ENCODE measurements around the gene HEPHL1.

The HEPHL1 gene

DNA sequence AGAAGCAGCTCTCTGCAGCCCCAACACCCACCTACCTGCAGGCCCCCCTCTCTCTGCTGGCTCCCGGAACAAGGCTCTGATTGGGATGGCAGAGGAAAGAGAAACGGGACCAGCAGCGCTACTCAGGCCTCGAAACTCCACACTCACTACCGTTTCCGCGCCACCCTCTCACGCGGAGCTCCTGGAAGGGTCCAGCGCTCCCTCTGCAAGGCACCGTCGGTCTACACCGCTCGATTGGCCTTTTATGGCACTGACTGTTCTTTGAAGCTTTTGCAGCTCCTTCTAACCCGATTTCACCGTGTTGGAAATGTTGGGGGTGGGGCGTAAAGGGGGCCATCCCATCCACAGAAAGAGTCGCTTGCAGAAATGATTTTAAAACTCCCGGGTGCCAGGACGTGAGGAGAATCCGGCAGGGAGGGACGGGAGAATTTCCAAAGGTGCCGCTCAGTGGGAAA, 107.2 kb downstream of the HEPHL1 start:
- H3K9ac ChIP-seq (ENCODE audit: low read length), result peak overlapping the region; percentile 83
- H3K9me3 ChIP-seq (ENCODE audit: low read length), result no peaks in the 10 kb centered on the region
- no peaks in the 10 kb centered on the region for H3F3A ChIP-seq (ENCODE audit: insufficient read depth, low read length)
- H3K4me1 ChIP-seq (ENCODE audit: insufficient read depth, low read length, severe bottlenecking), result peaks cover 31% of the 10 kb centered on the region
- no peaks in the 10 kb centered on the region for H3K27me3 ChIP-seq (ENCODE audit: insufficient read depth, low read length)
- no peaks in the 10 kb centered on the region for H3K36me3 ChIP-seq (ENCODE audit: insufficient read depth, low read length)
- no peaks in the 10 kb centered on the region for H4K20me1 ChIP-seq (ENCODE audit: insufficient read depth, low read length)
- H3K9me2 ChIP-seq (ENCODE audit: low read depth, low read length), result no peaks in the 10 kb centered on the region
- H2AFZ ChIP-seq (ENCODE audit: low read length), result peak overlapping the region; percentile 91
- H3K79me2 ChIP-seq (ENCODE audit: insufficient read depth, low read length), result 0 out of 2 replicates have a peak, but pooled peaks cover 3% of the 10 kb centered on the region
- TF ChIP-seq CTCF (IDR thresholded peaks at IDR 0.05; ENCODE audit: low read length), result no peak
- TF ChIP-seq EZH2 (IDR thresholded peaks at IDR 0.05; ENCODE audit: borderline replicate concordance, low read length), result no peak
- H3K27ac ChIP-seq (ENCODE audit: low read depth, low read length, poor library complexity, severe bottlenecking), result no peak overlapping the region
- peak overlapping the region; percentile 83 for H3K4me3 ChIP-seq (ENCODE audit: low read depth, low read length, poor library complexity, severe bottlenecking)
- H3K4me2 ChIP-seq (ENCODE audit: low read length), result peak overlapping the region; percentile 97

GRCh38 chr11:94128746-94129511, 107.8 kb downstream of the HEPHL1 start, which contains the start of gene PANX1:
PANX1 (plus strand) TSS chr11:94128841; CDS start chr11:94129313, 472 bp downstream.
- no peaks in the 10 kb centered on the region for H3F3A ChIP-seq (ENCODE audit: insufficient read depth, low read length)
- H3K9ac ChIP-seq (ENCODE audit: low read length), result peak within 1 kb of the TSS; percentile 83
- H3K79me2 ChIP-seq (ENCODE audit: insufficient read depth, low read length), result 0 out of 2 replicates have a peak, but pooled peaks cover 3% of the 10 kb centered on the region
- H3K4me3 ChIP-seq (ENCODE audit: low read depth, low read length, poor library complexity, severe bottlenecking), result peak within 1 kb of the TSS; percentile 83
- H4K20me1 ChIP-seq (ENCODE audit: insufficient read depth, low read length), result no peaks in the 10 kb centered on the region
- peak within 1 kb of the TSS; percentile 97 for H3K4me2 ChIP-seq (ENCODE audit: low read length)
- H2AFZ ChIP-seq (ENCODE audit: low read length), result peak within 1 kb of the TSS; percentile 91
- no peaks in the 10 kb centered on the region for H3K9me2 ChIP-seq (ENCODE audit: low read depth, low read length)
- no peaks in the 10 kb centered on the region for H3K9me3 ChIP-seq (ENCODE audit: low read length)
- H3K36me3 ChIP-seq (ENCODE audit: insufficient read depth, low read length), result no peaks in the 10 kb centered on the region
- no peaks in the 10 kb centered on the region for H3K27me3 ChIP-seq (ENCODE audit: insufficient read depth, low read length)
- peaks cover 31% of the 10 kb centered on the region for H3K4me1 ChIP-seq (ENCODE audit: insufficient read depth, low read length, severe bottlenecking)
- H3K27ac ChIP-seq (ENCODE audit: low read depth, low read length, poor library complexity, severe bottlenecking), result no peak within 1 kb of the TSS
- TF ChIP-seq CTCF (IDR thresholded peaks at IDR 0.05; ENCODE audit: low read length) (no peak), EZH2 (IDR thresholded peaks at IDR 0.05; ENCODE audit: borderline replicate concordance, low read length) (no peak)

DNA sequence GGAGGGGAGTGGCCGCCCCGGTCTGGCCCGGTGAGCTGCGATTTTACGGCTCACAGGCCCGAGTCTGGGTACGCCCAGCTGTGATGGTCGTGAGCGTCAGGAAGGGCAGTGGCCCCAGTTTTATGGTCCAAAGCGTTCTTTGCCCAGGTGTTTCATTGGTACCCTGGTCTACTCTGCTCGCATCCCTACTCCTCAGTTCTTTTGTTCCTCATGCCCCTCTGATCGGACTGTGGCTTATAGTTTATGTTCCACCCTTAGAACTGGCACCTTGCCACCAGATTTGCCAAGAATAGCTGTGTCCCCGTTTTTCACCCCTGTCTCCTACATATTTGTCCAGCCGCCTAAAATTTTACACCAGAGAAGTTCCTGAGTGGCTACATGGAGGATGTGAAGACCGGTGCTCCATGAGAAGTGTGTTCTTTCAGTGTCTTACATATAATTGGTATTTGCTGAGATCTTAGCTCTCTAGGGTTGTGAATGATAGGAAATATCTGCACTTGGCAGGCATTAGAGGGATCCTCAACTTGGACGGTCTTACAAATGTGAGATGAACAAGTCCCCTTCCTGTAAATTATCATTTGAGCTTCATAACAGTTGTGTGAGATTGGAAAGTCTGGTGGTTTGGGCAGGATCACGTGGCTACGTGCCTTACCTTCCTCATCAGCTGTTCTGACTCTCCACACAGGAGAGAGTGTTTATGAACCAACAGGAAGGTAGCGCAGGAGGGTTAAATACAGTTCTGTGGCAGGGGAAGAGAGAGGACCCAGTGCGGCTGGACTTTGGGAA, 108.6 kb downstream of the HEPHL1 start:
- no peaks in the 10 kb centered on the region for H3K36me3 ChIP-seq (ENCODE audit: insufficient read depth, low read length)
- no peak overlapping the region for H3K27ac ChIP-seq (ENCODE audit: low read depth, low read length, poor library complexity, severe bottlenecking)
- no peaks in the 10 kb centered on the region for H3K9me2 ChIP-seq (ENCODE audit: low read depth, low read length)
- peak overlapping the region; percentile 97 for H3K4me2 ChIP-seq (ENCODE audit: low read length)
- H4K20me1 ChIP-seq (ENCODE audit: insufficient read depth, low read length), result no peaks in the 10 kb centered on the region
- H3K4me3 ChIP-seq (ENCODE audit: low read depth, low read length, poor library complexity, severe bottlenecking), result peak overlapping the region; percentile 83
- peak overlapping the region; percentile 83 for H3K9ac ChIP-seq (ENCODE audit: low read length)
- H3K4me1 ChIP-seq (ENCODE audit: insufficient read depth, low read length, severe bottlenecking), result peaks cover 31% of the 10 kb centered on the region
- TF ChIP-seq EZH2 (IDR thresholded peaks at IDR 0.05; ENCODE audit: borderline replicate concordance, low read length) (no peak), CTCF (IDR thresholded peaks at IDR 0.05; ENCODE audit: low read length) (no peak)
- no peaks in the 10 kb centered on the region for H3K27me3 ChIP-seq (ENCODE audit: insufficient read depth, low read length)
- no peaks in the 10 kb centered on the region for H3F3A ChIP-seq (ENCODE audit: insufficient read depth, low read length)
- H2AFZ ChIP-seq (ENCODE audit: low read length), result no peak overlapping the region
- H3K79me2 ChIP-seq (ENCODE audit: insufficient read depth, low read length), result 0 out of 2 replicates have a peak, but pooled peaks cover 3% of the 10 kb centered on the region
- no peaks in the 10 kb centered on the region for H3K9me3 ChIP-seq (ENCODE audit: low read length)

Data from OCI-LY1 (cell line).